Measurements from ENCODE around the gene PDZK1IP1. TPM values are rescaled to one million over a fixed set of nuclear protein-coding genes. Genes with fewer than 3 reads are reported as not detected.

PDZK1IP1 gene
- total RNA-seq, 1 experiment from 2014 or later = not detected

GRCh38 chr1:47184090-47184821 lies 5.6 kb downstream of the PDZK1IP1 start:
- BruUV-seq (replicated peaks) = no TSS peak
- H3K9me3 ChIP-seq (ENCODE audit: control insufficient read depth in 1 of 2, insufficient read depth in 1 of 2, low read depth in 1 of 2, low read length in 2 of 2) = no peaks in the 10 kb centered on the region
- ChIA-PET RAD21 (ENCODE audit: low non-redundant PET in 1 of 2, low total read pairs in 2 of 2, uncharacterized antibody in 2 of 2, unreplicated experiment in 2 of 2) (interaction anchor here in 1 of 2 experiments (0.7 kb wide), 1 partner anchor 21 kb away, joined by 10 read pairs; no protein-coding TSS in a partner anchor), POLR2A (interaction anchor here (0.9 kb wide), 1 partner anchor 130 kb away, joined by 3 read pairs; the partner anchor contains the start of gene STIL), CTCF (interaction anchor here (1.6 kb wide), 1 partner anchor 8 kb away, joined by 12 read pairs; no protein-coding TSS in a partner anchor)
- no peak overlapping the region for H3K27ac ChIP-seq (ENCODE audit: low read depth, low read length)
- no peaks in the 10 kb centered on the region for H3K36me3 ChIP-seq (ENCODE audit: control insufficient read depth in 1 of 2, insufficient read depth in 2 of 2, low read length in 2 of 2)
- no peak overlapping the region for H3K4me3 ChIP-seq (replicated peaks in 1 of 2; ENCODE audit: low read depth in 1 of 2, low read length in 2 of 2)
- H3K4me2 ChIP-seq (ENCODE audit: low read length) = no peak overlapping the region
- H3K27me3 ChIP-seq (ENCODE audit: insufficient read depth, low read length) = no peaks in the 10 kb centered on the region
- no peak overlapping the region for H3K9ac ChIP-seq (ENCODE audit: low read length)
- peaks cover 4 to 17% of the 10 kb centered on the region in 2 experiments for H3K4me1 ChIP-seq (ENCODE audit: control insufficient read depth in 1 of 2, insufficient read depth in 2 of 2, low read length in 2 of 2)
- no peaks in the 10 kb centered on the region for H3K9me2 ChIP-seq (ENCODE audit: insufficient read depth)
- no peaks in the 10 kb centered on the region for H4K20me1 ChIP-seq (ENCODE audit: insufficient read depth)
- ATAC-seq = no peak
- H2AFZ ChIP-seq (ENCODE audit: low read depth, low read length, poor library complexity, severe bottlenecking) = no peak overlapping the region
- intact Hi-C loops (cut with micrococcal nuclease) = no loop called here
- DNase-seq (ENCODE audit: low read depth, low spot score) = no peak
- H3K79me2 ChIP-seq (ENCODE audit: insufficient read depth, low read length) = no peaks in the 10 kb centered on the region
- TF ChIP-seq TCF7L2 (IDR thresholded peaks at IDR 0.05; ENCODE audit: borderline replicate concordance, extremely low read depth, insufficient read depth, insufficient read length) (no peak), EGR1 (IDR thresholded peaks at IDR 0.05; ENCODE audit: low read depth) (no peak), POLR2AphosphoS5 (IDR thresholded peaks at IDR 0.05; ENCODE audit: low read depth, low read length) (no peak), CEBPB (IDR thresholded peaks at IDR 0.05; ENCODE audit: low read depth) (no peak), RAD21 (IDR thresholded peaks at IDR 0.05; ENCODE audit: low read depth) (no peak)

DNA sequence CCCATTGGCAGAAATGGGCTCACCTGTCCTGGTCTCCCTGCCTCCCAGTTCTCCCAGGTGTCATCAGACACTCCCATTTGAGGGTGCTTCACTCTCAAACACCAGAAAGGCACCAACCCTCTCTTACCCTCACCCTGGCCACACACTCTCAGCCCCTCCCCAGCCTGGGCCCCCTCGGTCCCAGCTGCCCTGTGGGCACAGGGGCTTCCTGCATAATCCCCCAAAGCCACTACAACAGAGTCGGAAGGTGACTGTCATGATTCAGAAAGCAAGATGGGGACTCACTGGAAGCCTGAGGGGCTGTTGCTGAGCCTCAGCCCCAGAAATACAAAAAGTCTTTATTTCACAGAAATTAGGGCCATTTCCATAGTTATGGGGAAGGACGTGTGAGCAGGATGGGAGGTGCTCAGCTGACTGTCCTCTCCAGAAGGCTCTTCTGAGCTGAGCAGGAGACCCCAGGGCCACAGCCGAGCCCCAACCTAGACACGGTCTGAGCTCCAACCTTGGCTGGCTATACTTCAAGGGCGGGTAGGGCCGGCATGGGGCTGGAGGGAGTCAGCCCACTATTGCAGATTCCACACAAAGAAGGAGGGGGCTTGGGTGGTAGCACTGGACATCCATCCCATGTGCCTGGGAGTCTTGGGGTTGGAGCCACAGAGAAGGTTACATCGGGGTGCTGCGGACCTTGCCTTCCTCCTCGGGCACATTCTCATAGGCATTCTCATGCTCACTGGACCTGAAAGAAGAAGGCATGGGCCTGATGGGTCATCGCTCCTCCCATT lies 6.3 kb downstream of the PDZK1IP1 start:
- DNase-seq (ENCODE audit: low read depth, low spot score) = no peak
- POLR2A ChIA-PET = interaction anchor here (0.9 kb wide), 1 partner anchor 130 kb away, joined by 3 read pairs; the partner anchor contains the start of gene STIL
- no peak overlapping the region for H3K27ac ChIP-seq (ENCODE audit: low read depth, low read length)
- no peaks in the 10 kb centered on the region for H3K9me3 ChIP-seq (ENCODE audit: control insufficient read depth in 1 of 2, insufficient read depth in 1 of 2, low read depth in 1 of 2, low read length in 2 of 2)
- peaks cover 4 to 22% of the 10 kb centered on the region in 2 experiments for H3K4me1 ChIP-seq (ENCODE audit: control insufficient read depth in 1 of 2, insufficient read depth in 2 of 2, low read length in 2 of 2)
- no peak overlapping the region for H3K4me2 ChIP-seq (ENCODE audit: low read length)
- no peaks in the 10 kb centered on the region for H3K27me3 ChIP-seq (ENCODE audit: insufficient read depth, low read length)
- no peaks in the 10 kb centered on the region for H3K36me3 ChIP-seq (ENCODE audit: control insufficient read depth in 1 of 2, insufficient read depth in 2 of 2, low read length in 2 of 2)
- no peak for ATAC-seq
- H3K79me2 ChIP-seq (ENCODE audit: insufficient read depth, low read length) = no peaks in the 10 kb centered on the region
- H2AFZ ChIP-seq (ENCODE audit: low read depth, low read length, poor library complexity, severe bottlenecking) = no peak overlapping the region
- no peaks in the 10 kb centered on the region for H4K20me1 ChIP-seq (ENCODE audit: insufficient read depth)
- RAD21 ChIA-PET (ENCODE audit: low non-redundant PET in 1 of 2, low total read pairs in 2 of 2, uncharacterized antibody in 2 of 2, unreplicated experiment in 2 of 2) = no interaction called here
- H3K9me2 ChIP-seq (ENCODE audit: insufficient read depth) = no peaks in the 10 kb centered on the region
- no peak overlapping the region for H3K9ac ChIP-seq (ENCODE audit: low read length)
- CTCF ChIA-PET = interaction anchor here (1.6 kb wide), 1 partner anchor 9 kb away, joined by 12 read pairs; no protein-coding TSS in a partner anchor
- intact Hi-C loops (cut with micrococcal nuclease) = no loop called here
- no peak overlapping the region for H3K4me3 ChIP-seq (replicated peaks in 1 of 2; ENCODE audit: low read depth in 1 of 2, low read length in 2 of 2)
- BruUV-seq (replicated peaks) = no TSS peak
- TF ChIP-seq RAD21 (IDR thresholded peaks at IDR 0.05; ENCODE audit: low read depth) = no peak
- no peak for TF ChIP-seq SIN3A (IDR thresholded peaks at IDR 0.05; ENCODE audit: low read depth)
- no peak for TF ChIP-seq SRF (IDR thresholded peaks at IDR 0.05; ENCODE audit: low read depth)
- TF ChIP-seq CBX3 (IDR thresholded peaks at IDR 0.05; ENCODE audit: low read depth) = no peak
- TF ChIP-seq ELF1 (IDR thresholded peaks at IDR 0.05; ENCODE audit: borderline replicate concordance, low read depth) = no peak
- TF ChIP-seq SP1 (IDR thresholded peaks at IDR 0.05; ENCODE audit: low read depth) = no peak
- TF ChIP-seq FOSL1 (IDR thresholded peaks at IDR 0.05; ENCODE audit: low read depth) = no peak
- no peak for TF ChIP-seq JUND (IDR thresholded peaks at IDR 0.05)
- TF ChIP-seq POLR2AphosphoS5 (IDR thresholded peaks at IDR 0.05; ENCODE audit: low read depth, low read length) = no peak
- TF ChIP-seq YY1 (IDR thresholded peaks at IDR 0.05; ENCODE audit: extremely low read depth, insufficient replicate concordance, low read depth, low read length) = no peak
- no peak for TF ChIP-seq ZNF274 (IDR thresholded peaks at IDR 0.05; ENCODE audit: low read depth, low read length)
- no peak for TF ChIP-seq MAX (IDR thresholded peaks at IDR 0.05)
- no peak for TF ChIP-seq POLR2A (IDR thresholded peaks at IDR 0.05; ENCODE audit: borderline replicate concordance, extremely low read depth, insufficient read depth, insufficient read length)

Measured in HCT116 (cell line).